ENCODE results near the gene ARL6IP6.

The ARL6IP6 gene

GRCh38 chr2:152718909-152719645 lies 657 bp downstream of the ARL6IP6 start (continued):
- TF ChIP-seq KLF7 (tag by site-specific recombination; IDR thresholded peaks at IDR 0.05; ENCODE audit: borderline replicate concordance) (peak; percentile 81), ZSCAN18 (tag by site-specific recombination; IDR thresholded peaks at IDR 0.05) (no peak), ZNF558 (tag by site-specific recombination; IDR thresholded peaks at IDR 0.05) (no peak), REST (tag by site-specific recombination; IDR thresholded peaks at IDR 0.05) (0 out of 2 replicates have a peak, but pooled peaks have one; percentile 8), SP3 (tag by site-specific recombination; IDR thresholded peaks at IDR 0.05) (no peak), ZNF24 (tag by site-specific recombination; IDR thresholded peaks at IDR 0.05) (no peak), ZNF423 (tag by site-specific recombination; IDR thresholded peaks at IDR 0.05) (no peak), ZXDB (tag by site-specific recombination; IDR thresholded peaks at IDR 0.05) (no peak), KLF9 (tag by site-specific recombination; IDR thresholded peaks at IDR 0.05; ENCODE audit: low read depth) (peak; percentile 52; the same call in 1 of the 2 replicates), ZFP37 (tag by site-specific recombination; IDR thresholded peaks at IDR 0.05) (0 out of 2 replicates have a peak, but pooled peaks have one; percentile 6), ZNF560 (tag by site-specific recombination; IDR thresholded peaks at IDR 0.05; ENCODE audit: borderline replicate concordance) (no peak), ZNF449 (tag by site-specific recombination; IDR thresholded peaks at IDR 0.05) (no peak), ZNF404 (tag by site-specific recombination; IDR thresholded peaks at IDR 0.05) (no peak), ZBTB21 (tag by site-specific recombination; IDR thresholded peaks at IDR 0.05) (no peak), ZNF169 (tag by site-specific recombination; IDR thresholded peaks at IDR 0.05) (no peak), ZNF10 (tag by site-specific recombination; IDR thresholded peaks at IDR 0.05) (peak; percentile 80), ZBTB11 (tag by site-specific recombination; conservative IDR thresholded peaks at IDR 0.05; ENCODE audit: low read depth) (0 out of 2 replicates have a peak, but pooled peaks have one; percentile 9), ZNF133 (tag by site-specific recombination; IDR thresholded peaks at IDR 0.05) (no peak), ZNF416 (tag by site-specific recombination; IDR thresholded peaks at IDR 0.05) (no peak), ZNF26 (tag by site-specific recombination; IDR thresholded peaks at IDR 0.05) (no peak), ZNF677 (tag by site-specific recombination; IDR thresholded peaks at IDR 0.05) (no peak), ZBTB20 (tag by site-specific recombination; IDR thresholded peaks at IDR 0.05) (peak; percentile 8; the same call in 1 of the 2 replicates), ZNF335 (tag by site-specific recombination; conservative IDR thresholded peaks at IDR 0.05) (peak; percentile 88), ZBTB8A (tag by site-specific recombination; IDR thresholded peaks at IDR 0.05) (peak; percentile 63), ZNF561 (tag by site-specific recombination; IDR thresholded peaks at IDR 0.05; ENCODE audit: borderline replicate concordance) (no peak), ZNF521 (tag by site-specific recombination; IDR thresholded peaks at IDR 0.05) (no peak), PRDM1 (tag by site-specific recombination; IDR thresholded peaks at IDR 0.05) (peak; percentile 83)
